AG09319 (cell line): ENCODE measurements around the gene KRT84.

Experiments used
- DNase-seq: peaks from one replicate; pipeline ENCODE4 v3.0.0-alpha.2; 2010; ENCODE audit warnings: low read depth; ENCODE audit errors: extremely low read depth
- CTCF ChIP-seq: IDR thresholded peaks from 2 replicates; pipeline ENCODE4 v1.5.1; 2011; ENCODE audit warnings: low read depth, mild to moderate bottlenecking, inconsistent platforms, low read length, moderate library complexity

Gene KRT84

DNA sequence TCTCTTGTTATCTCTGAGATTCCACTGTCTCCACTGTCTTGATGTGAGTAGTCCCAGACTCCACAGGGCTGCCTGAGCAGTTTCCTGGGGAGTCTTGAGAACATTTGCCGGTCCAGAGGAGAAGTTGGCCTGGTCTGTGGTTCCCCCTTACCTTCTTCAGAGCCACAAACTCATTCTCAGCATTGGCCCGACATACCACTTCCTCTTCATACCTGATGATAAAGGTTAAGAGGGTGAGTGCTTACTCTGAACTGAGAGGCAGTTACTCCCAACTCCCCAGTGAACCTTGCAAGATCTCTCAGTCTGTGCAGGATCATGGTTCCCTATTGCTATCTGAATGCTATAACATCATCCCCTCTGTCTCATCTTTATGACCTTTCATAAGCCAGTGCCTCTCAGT, 2.6 kb downstream of the KRT84 start:
- no peak for TF ChIP-seq CTCF
- no peak for DNase-seq

DNA sequence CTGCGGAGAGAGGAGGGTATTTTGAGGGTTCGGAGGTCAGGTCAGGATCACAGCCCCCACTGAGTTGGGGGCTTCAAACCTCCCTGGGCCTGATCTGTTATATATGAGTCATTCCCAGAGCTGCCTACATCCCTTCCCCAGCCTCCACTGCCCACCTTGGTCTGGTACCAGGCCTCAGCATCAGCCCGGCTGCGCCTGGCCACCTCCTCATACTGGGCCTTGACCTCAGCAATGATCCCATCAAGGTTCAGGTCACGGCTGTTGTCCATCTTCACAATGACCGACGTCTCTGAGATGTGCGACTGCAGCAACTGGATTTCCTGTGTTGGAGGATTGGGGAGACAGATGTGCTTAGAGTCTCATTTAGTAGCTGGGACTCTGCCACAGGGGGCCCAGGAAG, 4.2 kb downstream of the KRT84 start:
- DNase-seq, result no peak
- no peak for TF ChIP-seq CTCF

- TF ChIP-seq CTCF, result peak; percentile 41
- DNase-seq, result no peak
Observed at GRCh38 chr12:52380271-52380694, 5.2 kb downstream of the KRT84 start.

DNA sequence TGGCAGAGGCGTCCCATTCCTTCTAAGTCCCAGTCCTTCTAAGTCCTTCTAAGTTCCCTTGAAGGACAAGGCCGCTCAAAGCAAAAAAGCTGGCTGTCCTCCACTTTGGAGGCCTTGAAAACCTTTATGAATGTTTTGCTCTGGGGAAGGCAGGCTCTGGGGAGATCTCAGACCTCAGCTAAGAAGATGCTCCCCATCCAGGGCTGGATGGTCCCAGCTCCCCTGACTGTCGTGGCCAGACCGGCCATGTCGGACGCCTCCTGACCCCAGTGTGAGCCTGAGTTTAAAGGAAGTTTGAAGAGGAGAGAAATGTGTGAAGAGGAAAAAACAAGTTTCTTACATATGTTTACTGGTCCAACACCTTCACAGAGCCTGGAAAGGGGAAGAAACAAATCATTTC, 5.9 kb downstream of the KRT84 start:
- no peak for DNase-seq
- no peak for TF ChIP-seq CTCF

GRCh38 chr12:52378091-52378490, 7.4 kb downstream of the KRT84 start:
- no peak for DNase-seq
- TF ChIP-seq CTCF, result no peak

- no peak for DNase-seq
- TF ChIP-seq CTCF, result no peak
Observed at GRCh38 chr12:52377266-52377665, 8.2 kb downstream of the KRT84 start.

- peak; percentile 93 for TF ChIP-seq CTCF
- peak; percentile 82 for DNase-seq
Observed at GRCh38 chr12:52372216-52373154, 13.0 kb downstream of the KRT84 start.
